ENCODE measurements around the gene HCRTR2.

Gene HCRTR2

DNA sequence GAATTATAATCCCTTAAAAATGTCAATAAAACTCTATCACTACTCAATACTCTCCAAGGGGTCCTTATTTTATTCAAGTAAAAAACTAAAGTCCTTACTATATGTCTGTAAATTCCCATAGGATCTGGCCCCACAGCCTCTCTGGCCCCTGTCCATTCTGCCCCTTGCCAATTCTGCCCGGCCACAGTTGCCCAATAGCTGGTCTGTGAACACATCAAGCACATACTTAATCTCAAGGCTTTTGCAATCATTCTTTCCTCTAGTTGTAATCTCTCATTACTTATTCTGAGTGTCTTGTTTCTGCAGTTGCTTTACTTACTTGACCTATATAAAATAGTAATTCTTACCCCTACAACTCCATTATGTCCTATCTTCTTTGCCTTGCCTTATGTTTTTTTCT, 130.4 kb downstream of the HCRTR2 start:
- no peak overlapping the region for H3K4me3 ChIP-seq (ENCODE audit: low read depth, low read length)
- TF ChIP-seq, protein P1, sequence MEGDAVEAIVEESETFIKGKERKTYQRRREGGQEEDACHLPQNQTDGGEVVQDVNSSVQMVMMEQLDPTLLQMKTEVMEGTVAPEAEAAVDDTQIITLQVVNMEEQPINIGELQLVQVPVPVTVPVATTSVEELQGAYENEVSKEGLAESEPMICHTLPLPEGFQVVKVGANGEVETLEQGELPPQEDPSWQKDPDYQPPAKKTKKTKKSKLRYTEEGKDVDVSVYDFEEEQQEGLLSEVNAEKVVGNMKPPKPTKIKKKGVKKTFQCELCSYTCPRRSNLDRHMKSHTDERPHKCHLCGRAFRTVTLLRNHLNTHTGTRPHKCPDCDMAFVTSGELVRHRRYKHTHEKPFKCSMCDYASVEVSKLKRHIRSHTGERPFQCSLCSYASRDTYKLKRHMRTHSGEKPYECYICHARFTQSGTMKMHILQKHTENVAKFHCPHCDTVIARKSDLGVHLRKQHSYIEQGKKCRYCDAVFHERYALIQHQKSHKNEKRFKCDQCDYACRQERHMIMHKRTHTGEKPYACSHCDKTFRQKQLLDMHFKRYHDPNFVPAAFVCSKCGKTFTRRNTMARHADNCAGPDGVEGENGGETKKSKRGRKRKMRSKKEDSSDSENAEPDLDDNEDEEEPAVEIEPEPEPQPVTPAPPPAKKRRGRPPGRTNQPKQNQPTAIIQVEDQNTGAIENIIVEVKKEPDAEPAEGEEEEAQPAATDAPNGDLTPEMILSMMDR (IDR thresholded peaks at IDR 0.05; ENCODE audit: control insufficient read depth, extremely low read depth, insufficient read depth) = no peak
- no peak for DNase-seq (ENCODE audit: low read depth)

GRCh38 chr6:55319961-55320695, 145.8 kb downstream of the HCRTR2 start:
- no peak overlapping the region for H3K4me3 ChIP-seq (ENCODE audit: low read depth, low read length)
- TF ChIP-seq, protein P1 (IDR thresholded peaks at IDR 0.05; ENCODE audit: control insufficient read depth, extremely low read depth, insufficient read depth) = no peak
- no peak for DNase-seq (ENCODE audit: low read depth)

DNA sequence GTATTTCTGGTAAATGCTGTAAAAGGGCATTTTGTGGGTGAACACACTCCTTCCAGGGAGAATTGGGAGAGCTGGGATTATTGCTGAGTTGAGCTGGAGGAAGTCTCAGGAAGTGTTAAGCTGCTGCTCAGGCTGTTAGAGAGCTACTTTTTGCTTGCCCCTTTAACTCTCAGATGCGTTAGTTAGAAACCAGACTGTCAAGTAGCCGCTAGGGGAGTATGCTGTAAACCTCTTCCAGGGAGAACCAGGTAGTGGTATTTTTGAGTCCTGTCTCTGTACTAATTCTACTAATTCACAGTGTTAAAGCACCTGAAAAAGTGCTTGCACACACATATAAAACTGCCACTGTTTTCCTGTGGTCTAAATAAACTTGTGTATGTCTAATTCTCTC, 146.4 kb downstream of the HCRTR2 start:
- TF ChIP-seq, protein P1 (IDR thresholded peaks at IDR 0.05; ENCODE audit: control insufficient read depth, extremely low read depth, insufficient read depth) = no peak
- DNase-seq (ENCODE audit: low read depth) = no peak
- H3K4me3 ChIP-seq (ENCODE audit: low read depth, low read length) = no peak overlapping the region

GRCh38 chr6:55327169-55327568, 152.9 kb downstream of the HCRTR2 start, which contains the start of gene GFRAL:
GFRAL (plus strand) TSS chr6:55327469; CDS start chr6:55327555, 86 bp downstream.
- H3K4me3 ChIP-seq (ENCODE audit: low read depth, low read length) = no peak within 1 kb of the TSS
- DNase-seq (ENCODE audit: low read depth) = no peak
- TF ChIP-seq, protein P1 (IDR thresholded peaks at IDR 0.05; ENCODE audit: control insufficient read depth, extremely low read depth, insufficient read depth) = no peak

Measured in LNCaP clone FGC (cell line).